Thoracic aorta (tissue), 2 donors: ENCODE results near the gene STON2. TPM values are rescaled to one million over a fixed set of nuclear protein-coding genes. Genes with fewer than 3 reads are reported as not detected.

Experiments
- ATAC-seq: fragments of 150-250 bp; one replicate; pipeline ENCODE4 v1.8.0; 2017; ENCODE audit warnings: low read depth; ENCODE audit not compliant: insufficient number of reproducible peaks, low FRiP score
- DNase-seq: peaks from one replicate; pipeline ENCODE4 v3.0.0-alpha.2; 2020; ENCODE audit warnings: low spot score
- H3K27ac ChIP-seq, 2 donors: fragments of 200-600 bp; sonication (generic); 1 replicate in 1 of 2; 2 replicates in 1 of 2; pipeline ENCODE4 v1.5.1; 2016; ENCODE audit warnings: mild to moderate bottlenecking in 2 of 2, moderate library complexity in 2 of 2
- H3K27me3 ChIP-seq: fragments of 200-600 bp; sonication (generic); replicated peaks from 2 replicates; pipeline ENCODE4 v1.6.0; 2016; ENCODE audit warnings: mild to moderate bottlenecking; ENCODE audit not compliant: insufficient read depth
- H3K36me3 ChIP-seq: fragments of 200-600 bp; sonication (generic); one replicate; pipeline ENCODE4 v1.5.1; 2016
- H3K4me1 ChIP-seq, 2 donors: fragments of 200-600 bp; sonication (generic); 1 replicate in 1 of 2; 2 replicates in 1 of 2; pipeline versions ENCODE4 v1.5.1 to v1.6.0; 2016; ENCODE audit warnings: low read depth in 2 of 2, mild to moderate bottlenecking in 1 of 2; ENCODE audit not compliant: control insufficient read depth in 1 of 2
- H3K4me3 ChIP-seq: fragments of 200-600 bp; sonication (generic); 2 replicates; pipeline ENCODE4 v1.5.1; 2016; ENCODE audit warnings: mild to moderate bottlenecking
- H3K9me3 ChIP-seq: fragments of 200-600 bp; sonication (generic); 2 replicates; pipeline ENCODE4 v1.5.1; 2016
- CTCF ChIP-seq: fragments of 200-600 bp; sonication (generic); IDR thresholded peaks from one replicate; pipeline ENCODE4 v1.5.1; 2019; ENCODE audit warnings: antibody characterized with exemption
- total RNA-seq, 2 donors: library from RNA; depleted of rRNA; stranded (reverse); fragments of >200 nt; gene quantifications; one replicate each; pipeline versions ENCODE4 v1.1.0 to v1.2.3, GENCODE V29; 2016

STON2 gene
- total RNA-seq, 2 donors from 2014 or later, result 8.1 to 10.4 TPM

GRCh38 chr14:81398196-81398891, 1.8 kb downstream of the STON2 start:
- no peak for DNase-seq
- Histone ChIP-seq H3K4me3 (no peak overlapping the region), H3K36me3 (no peaks in the 10 kb centered on the region), H3K4me1 (no peaks in the 10 kb centered on the region), H3K9me3 (no peaks in the 10 kb centered on the region), H3K27me3 (no peaks in the 10 kb centered on the region), H3K27ac (no peak overlapping the region)
- TF ChIP-seq CTCF, result no peak
- no peak for ATAC-seq

GRCh38 chr14:81396113-81396512, 4.0 kb downstream of the STON2 start:
- no peaks in the 10 kb centered on the region for H3K27me3 ChIP-seq
- no peaks in the 10 kb centered on the region for H3K4me1 ChIP-seq
- H3K9me3 ChIP-seq, result no peaks in the 10 kb centered on the region
- H3K4me3 ChIP-seq, result no peak overlapping the region
- DNase-seq (no peak), ATAC-seq (no peak)
- no peak for TF ChIP-seq CTCF
- no peak overlapping the region for H3K27ac ChIP-seq
- no peaks in the 10 kb centered on the region for H3K36me3 ChIP-seq

DNA sequence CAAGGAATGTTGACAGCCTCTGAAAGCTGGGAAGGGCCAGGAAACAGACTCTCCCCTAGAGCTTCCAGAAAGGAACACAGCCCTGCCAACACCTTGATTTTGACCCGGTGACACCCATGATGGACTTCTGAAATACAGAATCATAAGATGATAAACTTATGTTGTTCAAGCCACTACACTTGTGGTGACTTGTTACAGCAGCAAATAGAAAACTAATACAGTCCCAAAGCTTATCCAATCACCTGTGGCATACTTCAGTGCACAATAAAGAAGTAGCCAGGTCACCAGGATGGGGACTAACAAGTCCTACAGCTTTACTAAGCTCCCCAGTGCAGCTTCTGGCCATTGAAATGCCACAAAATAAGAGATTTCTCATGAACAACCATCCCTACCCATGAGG, 5.4 kb downstream of the STON2 start:
- Histone ChIP-seq H3K27me3 (no peaks in the 10 kb centered on the region), H3K36me3 (no peaks in the 10 kb centered on the region), H3K4me1 (no peaks in the 10 kb centered on the region), H3K9me3 (no peaks in the 10 kb centered on the region), H3K4me3 (no peak overlapping the region), H3K27ac (no peak overlapping the region)
- ATAC-seq, result no peak
- DNase-seq, result no peak
- no peak for TF ChIP-seq CTCF

DNA sequence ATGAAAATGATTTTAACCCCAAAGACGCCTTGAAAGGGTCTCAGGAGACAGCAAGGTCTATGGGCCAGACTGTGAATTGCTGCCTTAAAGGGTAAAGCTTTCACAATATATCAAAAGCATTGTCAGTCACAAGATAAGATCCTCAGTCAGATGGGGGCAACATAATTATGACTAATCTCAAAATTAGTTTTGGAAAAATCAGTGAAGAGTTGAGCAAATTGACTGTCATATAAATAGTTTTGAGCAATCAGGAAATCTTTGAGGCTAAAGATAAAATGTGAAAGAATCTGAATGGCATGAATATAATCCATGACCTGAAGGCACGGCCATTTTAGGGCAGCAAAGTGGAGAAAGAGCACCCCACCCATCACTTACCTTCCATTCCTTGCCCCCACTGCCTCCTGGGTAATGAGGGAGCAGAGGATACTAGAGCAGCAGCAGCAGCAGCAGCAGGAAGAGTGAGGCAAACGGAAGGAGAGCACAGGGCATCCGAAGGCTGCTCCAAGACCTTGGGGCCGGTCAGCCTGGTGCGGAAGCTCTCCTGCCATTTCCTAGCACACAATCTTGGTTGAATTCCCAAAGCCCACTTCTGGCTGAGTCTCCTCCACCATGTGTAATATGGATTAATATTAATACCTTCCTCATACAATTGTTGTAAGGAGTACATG, 7.0 kb downstream of the STON2 start:
- no peak for ATAC-seq
- Histone ChIP-seq H3K27me3 (no peaks in the 10 kb centered on the region), H3K27ac (no peak overlapping the region), H3K4me3 (no peak overlapping the region), H3K4me1 (no peaks in the 10 kb centered on the region), H3K36me3 (no peaks in the 10 kb centered on the region), H3K9me3 (no peaks in the 10 kb centered on the region)
- no peak for TF ChIP-seq CTCF
- no peak for DNase-seq

GRCh38 chr14:81392052-81392451, 8.1 kb downstream of the STON2 start:
- DNase-seq (no peak), ATAC-seq (no peak)
- Histone ChIP-seq H3K4me1 (no peaks in the 10 kb centered on the region), H3K27me3 (no peaks in the 10 kb centered on the region), H3K9me3 (no peaks in the 10 kb centered on the region), H3K36me3 (no peaks in the 10 kb centered on the region), H3K4me3 (no peak overlapping the region), H3K27ac (no peak overlapping the region)
- TF ChIP-seq CTCF, result no peak
